Lower leg skin (tissue), 3 donors: ENCODE results near the gene DYNC1I1.

Source experiments
- POLR2A ChIP-seq, 2 donors: fragments of 450-650 bp; IDR thresholded peaks; one replicate each; pipeline ENCODE4 v1.6.1; 2016 to 2017; ENCODE audit warnings: antibody characterized with exemption in 2 of 2, mild to moderate bottlenecking in 1 of 2, moderate library complexity in 1 of 2
- TF ChIP-seq, protein P1 (sequence below), 3 donors: fragments of 450-650 bp; IDR thresholded peaks; one replicate each; pipeline ENCODE4 v1.5.1; 2016; ENCODE audit warnings: antibody characterized with exemption in 3 of 3, mild to moderate bottlenecking in 3 of 3, moderate library complexity in 2 of 3

DNA sequence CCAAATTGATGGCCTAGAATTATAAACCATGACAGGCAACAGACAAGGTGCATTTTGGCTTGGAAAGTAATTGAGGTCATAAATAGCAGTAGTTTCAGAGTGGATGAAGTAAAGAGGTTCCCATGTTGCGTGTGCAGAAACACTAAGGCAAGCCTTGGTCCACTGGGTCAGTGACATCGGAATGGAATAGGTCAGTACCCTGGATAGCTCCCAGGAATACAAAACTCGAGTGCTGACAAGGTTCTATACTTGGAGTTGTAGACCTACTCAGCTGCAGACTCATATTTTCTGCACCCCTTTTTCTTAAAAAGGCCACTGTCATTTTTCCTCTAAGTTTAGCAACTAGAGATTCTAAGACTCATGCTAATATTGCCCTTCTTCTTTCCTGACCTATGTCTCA, 132.8 kb downstream of the DYNC1I1 start:
- TF ChIP-seq POLR2A (IDR thresholded peaks at IDR 0.05), result no peak
- TF ChIP-seq, protein P1, sequence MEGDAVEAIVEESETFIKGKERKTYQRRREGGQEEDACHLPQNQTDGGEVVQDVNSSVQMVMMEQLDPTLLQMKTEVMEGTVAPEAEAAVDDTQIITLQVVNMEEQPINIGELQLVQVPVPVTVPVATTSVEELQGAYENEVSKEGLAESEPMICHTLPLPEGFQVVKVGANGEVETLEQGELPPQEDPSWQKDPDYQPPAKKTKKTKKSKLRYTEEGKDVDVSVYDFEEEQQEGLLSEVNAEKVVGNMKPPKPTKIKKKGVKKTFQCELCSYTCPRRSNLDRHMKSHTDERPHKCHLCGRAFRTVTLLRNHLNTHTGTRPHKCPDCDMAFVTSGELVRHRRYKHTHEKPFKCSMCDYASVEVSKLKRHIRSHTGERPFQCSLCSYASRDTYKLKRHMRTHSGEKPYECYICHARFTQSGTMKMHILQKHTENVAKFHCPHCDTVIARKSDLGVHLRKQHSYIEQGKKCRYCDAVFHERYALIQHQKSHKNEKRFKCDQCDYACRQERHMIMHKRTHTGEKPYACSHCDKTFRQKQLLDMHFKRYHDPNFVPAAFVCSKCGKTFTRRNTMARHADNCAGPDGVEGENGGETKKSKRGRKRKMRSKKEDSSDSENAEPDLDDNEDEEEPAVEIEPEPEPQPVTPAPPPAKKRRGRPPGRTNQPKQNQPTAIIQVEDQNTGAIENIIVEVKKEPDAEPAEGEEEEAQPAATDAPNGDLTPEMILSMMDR (IDR thresholded peaks at IDR 0.05), result no peak
